Measurements from ENCODE around the gene METTL2A. TPM values are rescaled to one million over a fixed set of nuclear protein-coding genes. Genes with fewer than 3 reads are reported as not detected.
"Not testable (repeated sequence)": the region's sequence is repeated elsewhere in the genome, so short reads cannot be mapped to it uniquely, and the experiment has no call there.

The METTL2A gene
- total and polyA plus RNA-seq, 2 experiments from 2014 or later: 22.9 to 42.3 TPM

DNA sequence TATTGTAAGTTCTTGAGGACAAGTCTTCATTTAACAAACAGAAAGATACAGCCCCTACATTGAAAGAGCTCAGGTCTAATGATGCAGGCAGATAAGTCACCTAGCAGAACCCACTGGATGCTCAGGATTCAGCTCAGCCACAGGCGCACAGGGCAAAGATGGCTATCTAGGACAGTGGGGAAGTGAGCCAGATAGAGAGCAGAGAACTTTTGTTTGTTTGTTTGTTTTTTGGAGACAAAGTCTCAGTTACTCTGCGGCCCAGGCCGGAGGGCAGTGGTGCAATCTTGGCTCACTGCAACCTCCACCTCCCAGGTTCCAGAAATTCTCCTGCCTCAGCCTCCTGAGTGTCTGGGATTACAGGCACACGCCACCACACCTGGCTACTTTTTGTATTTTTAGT is 20.4 kb downstream of the METTL2A start (continued):
- TF ChIP-seq, protein P1, sequence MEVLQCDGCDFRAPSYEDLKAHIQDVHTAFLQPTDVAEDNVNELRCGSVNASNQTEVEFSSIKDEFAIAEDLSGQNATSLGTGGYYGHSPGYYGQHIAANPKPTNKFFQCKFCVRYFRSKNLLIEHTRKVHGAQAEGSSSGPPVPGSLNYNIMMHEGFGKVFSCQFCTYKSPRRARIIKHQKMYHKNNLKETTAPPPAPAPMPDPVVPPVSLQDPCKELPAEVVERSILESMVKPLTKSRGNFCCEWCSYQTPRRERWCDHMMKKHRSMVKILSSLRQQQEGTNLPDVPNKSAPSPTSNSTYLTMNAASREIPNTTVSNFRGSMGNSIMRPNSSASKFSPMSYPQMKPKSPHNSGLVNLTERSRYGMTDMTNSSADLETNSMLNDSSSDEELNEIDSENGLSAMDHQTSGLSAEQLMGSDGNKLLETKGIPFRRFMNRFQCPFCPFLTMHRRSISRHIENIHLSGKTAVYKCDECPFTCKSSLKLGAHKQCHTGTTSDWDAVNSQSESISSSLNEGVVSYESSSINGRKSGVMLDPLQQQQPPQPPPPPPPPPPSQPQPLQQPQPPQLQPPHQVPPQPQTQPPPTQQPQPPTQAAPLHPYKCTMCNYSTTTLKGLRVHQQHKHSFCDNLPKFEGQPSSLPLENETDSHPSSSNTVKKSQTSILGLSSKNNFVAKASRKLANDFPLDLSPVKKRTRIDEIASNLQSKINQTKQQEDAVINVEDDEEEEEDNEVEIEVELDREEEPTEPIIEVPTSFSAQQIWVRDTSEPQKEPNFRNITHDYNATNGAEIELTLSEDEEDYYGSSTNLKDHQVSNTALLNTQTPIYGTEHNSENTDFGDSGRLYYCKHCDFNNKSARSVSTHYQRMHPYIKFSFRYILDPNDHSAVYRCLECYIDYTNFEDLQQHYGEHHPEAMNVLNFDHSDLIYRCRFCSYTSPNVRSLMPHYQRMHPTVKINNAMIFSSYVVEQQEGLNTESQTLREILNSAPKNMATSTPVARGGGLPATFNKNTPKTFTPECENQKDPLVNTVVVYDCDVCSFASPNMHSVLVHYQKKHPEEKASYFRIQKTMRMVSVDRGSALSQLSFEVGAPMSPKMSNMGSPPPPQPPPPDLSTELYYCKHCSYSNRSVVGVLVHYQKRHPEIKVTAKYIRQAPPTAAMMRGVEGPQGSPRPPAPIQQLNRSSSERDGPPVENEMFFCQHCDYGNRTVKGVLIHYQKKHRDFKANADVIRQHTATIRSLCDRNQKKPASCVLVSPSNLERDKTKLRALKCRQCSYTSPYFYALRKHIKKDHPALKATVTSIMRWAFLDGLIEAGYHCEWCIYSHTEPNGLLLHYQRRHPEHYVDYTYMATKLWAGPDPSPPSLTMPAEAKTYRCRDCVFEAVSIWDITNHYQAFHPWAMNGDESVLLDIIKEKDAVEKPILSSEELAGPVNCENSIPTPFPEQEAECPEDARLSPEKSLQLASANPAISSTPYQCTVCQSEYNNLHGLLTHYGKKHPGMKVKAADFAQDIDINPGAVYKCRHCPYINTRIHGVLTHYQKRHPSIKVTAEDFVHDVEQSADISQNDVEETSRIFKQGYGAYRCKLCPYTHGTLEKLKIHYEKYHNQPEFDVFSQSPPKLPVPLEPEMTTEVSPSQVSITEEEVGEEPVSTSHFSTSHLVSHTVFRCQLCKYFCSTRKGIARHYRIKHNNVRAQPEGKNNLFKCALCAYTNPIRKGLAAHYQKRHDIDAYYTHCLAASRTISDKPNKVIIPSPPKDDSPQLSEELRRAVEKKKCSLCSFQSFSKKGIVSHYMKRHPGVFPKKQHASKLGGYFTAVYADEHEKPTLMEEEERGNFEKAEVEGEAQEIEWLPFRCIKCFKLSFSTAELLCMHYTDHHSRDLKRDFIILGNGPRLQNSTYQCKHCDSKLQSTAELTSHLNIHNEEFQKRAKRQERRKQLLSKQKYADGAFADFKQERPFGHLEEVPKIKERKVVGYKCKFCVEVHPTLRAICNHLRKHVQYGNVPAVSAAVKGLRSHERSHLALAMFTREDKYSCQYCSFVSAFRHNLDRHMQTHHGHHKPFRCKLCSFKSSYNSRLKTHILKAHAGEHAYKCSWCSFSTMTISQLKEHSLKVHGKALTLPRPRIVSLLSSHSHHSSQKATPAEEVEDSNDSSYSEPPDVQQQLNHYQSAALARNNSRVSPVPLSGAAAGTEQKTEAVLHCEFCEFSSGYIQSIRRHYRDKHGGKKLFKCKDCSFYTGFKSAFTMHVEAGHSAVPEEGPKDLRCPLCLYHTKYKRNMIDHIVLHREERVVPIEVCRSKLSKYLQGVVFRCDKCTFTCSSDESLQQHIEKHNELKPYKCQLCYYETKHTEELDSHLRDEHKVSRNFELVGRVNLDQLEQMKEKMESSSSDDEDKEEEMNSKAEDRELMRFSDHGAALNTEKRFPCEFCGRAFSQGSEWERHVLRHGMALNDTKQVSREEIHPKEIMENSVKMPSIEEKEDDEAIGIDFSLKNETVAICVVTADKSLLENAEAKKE (CRISPR knock-in tag; IDR thresholded peaks at IDR 0.05): no peak
- no peak for TF ChIP-seq CREB1 (CRISPR knock-in tag; IDR thresholded peaks at IDR 0.05; ENCODE audit: low read depth)

DNA sequence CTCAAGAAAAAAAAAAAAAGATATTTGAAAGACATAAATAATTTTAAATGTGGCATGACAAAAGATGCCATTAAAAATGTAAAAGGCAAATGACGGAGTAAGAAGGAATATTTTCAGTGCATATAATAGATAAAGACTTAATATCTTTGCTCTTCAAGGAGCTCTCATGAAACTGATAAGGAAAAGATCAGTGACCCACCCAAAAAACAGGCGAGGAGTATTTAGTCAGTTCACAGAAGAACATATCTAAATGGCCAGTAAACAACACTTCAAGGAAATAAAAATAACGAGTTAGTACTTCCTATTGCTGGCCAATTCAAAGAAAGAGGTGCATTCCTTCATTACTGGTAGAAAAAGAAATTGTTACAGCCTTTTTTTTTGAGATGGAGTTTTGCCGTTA is 22.1 kb downstream of the METTL2A start:
- H3K9me3 Mint-ChIP-seq; H3K27me3 Mint-ChIP-seq (ENCODE audit: insufficient read depth, low read depth, poor library complexity); H3K4me1 ChIP-seq (ENCODE audit: insufficient read depth); H3K9me2 ChIP-seq (ENCODE audit: insufficient read depth); ATAC-seq; H3K4me3 Mint-ChIP-seq; H3K4me2 ChIP-seq; H4K20me1 ChIP-seq (replicated peaks; ENCODE audit: insufficient read depth); H3K4me1 Mint-ChIP-seq; H3K27me3 ChIP-seq (ENCODE audit: insufficient read depth); H3K79me2 ChIP-seq (replicated peaks; ENCODE audit: insufficient read depth); H3K27ac Mint-ChIP-seq; DNase-seq (ENCODE audit: low spot score); H3K4me3 ChIP-seq; H2AFZ ChIP-seq; H3K27ac ChIP-seq (ENCODE audit: low read depth); H3F3A ChIP-seq (replicated peaks; ENCODE audit: low read depth): not testable (repeated sequence)
- H3K36me3 Mint-ChIP-seq (ENCODE audit: low read depth): peaks cover 69% of the 10 kb centered on the region
- H3K36me3 ChIP-seq (ENCODE audit: insufficient read depth): peaks cover 49% of the 10 kb centered on the region

DNA sequence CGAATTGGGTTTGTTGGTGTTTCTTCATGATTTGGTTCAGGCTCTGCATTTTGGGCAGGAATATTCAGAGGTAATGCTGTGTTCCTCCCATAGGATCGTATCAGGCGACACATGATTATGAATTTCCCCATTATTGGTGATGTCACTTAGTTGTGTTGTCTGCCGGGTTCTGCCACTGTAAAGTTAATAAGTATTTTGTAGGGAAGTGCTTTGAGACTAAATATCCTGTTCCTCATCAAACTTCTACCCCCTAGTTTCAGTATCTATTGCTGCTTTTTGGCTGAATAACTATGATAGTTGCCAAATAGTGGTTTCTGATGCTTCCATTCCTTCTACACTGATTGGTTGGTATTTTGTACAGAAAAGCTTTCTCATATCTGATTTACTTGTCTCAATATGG is 28.5 kb downstream of the METTL2A start:
- H3K27ac Mint-ChIP-seq; ATAC-seq; H3K4me1 ChIP-seq (ENCODE audit: insufficient read depth); H4K20me1 ChIP-seq (replicated peaks; ENCODE audit: insufficient read depth); H3K27ac ChIP-seq (ENCODE audit: low read depth); H3K79me2 ChIP-seq (replicated peaks; ENCODE audit: insufficient read depth); H3K27me3 ChIP-seq (ENCODE audit: insufficient read depth); H3K27me3 Mint-ChIP-seq (ENCODE audit: insufficient read depth, low read depth, poor library complexity); H3K4me1 Mint-ChIP-seq; DNase-seq (ENCODE audit: low spot score); H3F3A ChIP-seq (replicated peaks; ENCODE audit: low read depth); H3K9me3 Mint-ChIP-seq; H3K4me2 ChIP-seq; H3K4me3 ChIP-seq; H2AFZ ChIP-seq; H3K4me3 Mint-ChIP-seq; H3K9me2 ChIP-seq (ENCODE audit: insufficient read depth): not testable (repeated sequence)
- peaks cover 22% of the 10 kb centered on the region for H3K36me3 Mint-ChIP-seq (ENCODE audit: low read depth)
- 0 out of 2 replicates have a peak, but pooled peaks cover 15% of the 10 kb centered on the region for H3K36me3 ChIP-seq (ENCODE audit: insufficient read depth)

DNA sequence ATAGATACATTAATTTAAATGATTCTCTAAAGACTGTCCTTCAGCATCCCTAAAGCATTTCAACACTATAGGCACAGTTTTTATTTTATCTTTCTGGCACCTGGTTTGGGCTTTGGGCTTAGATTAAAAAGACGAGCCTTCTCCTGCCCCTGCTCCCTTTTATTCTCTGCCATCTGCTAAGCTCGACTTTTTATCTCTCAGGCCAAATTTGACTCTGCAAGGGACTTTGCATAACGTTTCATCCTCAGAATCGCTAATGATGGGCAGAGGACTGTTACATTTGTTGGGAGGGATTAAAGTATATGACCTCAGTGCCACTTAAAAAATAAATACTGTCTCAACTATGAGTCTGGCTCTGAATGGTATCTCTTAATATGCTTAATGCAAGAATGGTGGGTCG is 29.3 kb downstream of the METTL2A start:
- H3K36me3 ChIP-seq (ENCODE audit: insufficient read depth); H3F3A ChIP-seq (replicated peaks; ENCODE audit: low read depth); H3K27me3 ChIP-seq (ENCODE audit: insufficient read depth); H3K4me2 ChIP-seq; H3K27ac ChIP-seq (ENCODE audit: low read depth); H3K4me3 ChIP-seq; H3K9me2 ChIP-seq (ENCODE audit: insufficient read depth); H4K20me1 ChIP-seq (replicated peaks; ENCODE audit: insufficient read depth); H3K27me3 Mint-ChIP-seq (ENCODE audit: insufficient read depth, low read depth, poor library complexity); H3K4me1 ChIP-seq (ENCODE audit: insufficient read depth); H2AFZ ChIP-seq; H3K4me3 Mint-ChIP-seq; H3K4me1 Mint-ChIP-seq; DNase-seq (ENCODE audit: low spot score); H3K79me2 ChIP-seq (replicated peaks; ENCODE audit: insufficient read depth); H3K9me3 Mint-ChIP-seq; H3K27ac Mint-ChIP-seq; ATAC-seq: not testable (repeated sequence)
- peaks cover 14% of the 10 kb centered on the region for H3K36me3 Mint-ChIP-seq (ENCODE audit: low read depth)

DNA sequence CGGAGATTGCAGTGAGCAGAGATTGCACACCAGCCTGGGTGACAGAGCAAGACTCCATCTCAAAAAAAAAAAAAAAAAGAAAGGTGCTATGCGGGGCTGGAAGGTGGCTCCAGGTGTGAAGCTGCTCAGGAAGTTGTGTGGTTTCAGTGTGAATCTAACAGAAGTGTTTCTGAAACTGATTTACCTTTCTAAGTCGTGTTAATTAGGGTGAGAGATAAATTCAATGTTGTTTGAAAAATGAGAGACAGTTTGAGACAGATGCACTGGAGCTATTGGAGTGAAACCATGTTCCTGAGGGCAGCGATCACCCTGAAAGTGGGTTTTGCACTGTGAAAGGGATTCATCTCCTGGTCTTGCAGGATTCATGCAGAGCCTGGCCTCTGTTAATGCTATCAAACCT is 30.0 kb downstream of the METTL2A start:
- not testable (repeated sequence) for H3K27me3 Mint-ChIP-seq (ENCODE audit: insufficient read depth, low read depth, poor library complexity); DNase-seq (ENCODE audit: low spot score); H3K4me2 ChIP-seq; H3K4me1 ChIP-seq (ENCODE audit: insufficient read depth); ATAC-seq; H3K27ac ChIP-seq (ENCODE audit: low read depth); H3K9me3 Mint-ChIP-seq; H3K4me3 Mint-ChIP-seq; H3K4me1 Mint-ChIP-seq; H3K27me3 ChIP-seq (ENCODE audit: insufficient read depth); H2AFZ ChIP-seq; H3K4me3 ChIP-seq; H3K79me2 ChIP-seq (replicated peaks; ENCODE audit: insufficient read depth); H3K36me3 ChIP-seq (ENCODE audit: insufficient read depth); H3K36me3 Mint-ChIP-seq (ENCODE audit: low read depth); H4K20me1 ChIP-seq (replicated peaks; ENCODE audit: insufficient read depth); H3F3A ChIP-seq (replicated peaks; ENCODE audit: low read depth); H3K9me2 ChIP-seq (ENCODE audit: insufficient read depth)
- H3K27ac Mint-ChIP-seq: peak overlapping the region; percentile 29; the same call in 1 of the 2 replicates

Measured in GM23338 (cell line).